ENCODE data around the gene NOS1.
"Not testable (repeated sequence)": the region's sequence is repeated elsewhere in the genome, so short reads cannot be mapped to it uniquely, and the experiment has no call there.

NOS1 gene

GRCh38 chr12:117228239-117228638 lies 133.2 kb downstream of the NOS1 start:
- in situ Hi-C loops (cut with MboI; ENCODE audit: low pct_unique_long_range_greater_than_20kb, low sequenced_read_pairs, unreplicated experiment): no loop called here
- TF ChIP-seq CTCF (IDR thresholded peaks at IDR 0.05; ENCODE audit: extremely low read depth, insufficient read depth, missing control alignments): no peak
- DNase-seq (ENCODE audit: low spot score): no peak

GRCh38 chr12:117227000-117227653 lies 134.3 kb downstream of the NOS1 start:
- DNase-seq (ENCODE audit: low spot score): no peak
- in situ Hi-C loops (cut with MboI; ENCODE audit: low pct_unique_long_range_greater_than_20kb, low sequenced_read_pairs, unreplicated experiment): no loop called here
- TF ChIP-seq CTCF (IDR thresholded peaks at IDR 0.05; ENCODE audit: extremely low read depth, insufficient read depth, missing control alignments): no peak

- in situ Hi-C loops (cut with MboI; ENCODE audit: low pct_unique_long_range_greater_than_20kb, low sequenced_read_pairs, unreplicated experiment): no loop called here
- no peak for TF ChIP-seq CTCF (IDR thresholded peaks at IDR 0.05; ENCODE audit: extremely low read depth, insufficient read depth, missing control alignments)
- no peak for DNase-seq (ENCODE audit: low spot score)
Observed at GRCh38 chr12:117226505-117226904, 134.9 kb downstream of the NOS1 start.

- TF ChIP-seq CTCF (IDR thresholded peaks at IDR 0.05; ENCODE audit: extremely low read depth, insufficient read depth, missing control alignments): no peak
- in situ Hi-C loops (cut with MboI; ENCODE audit: low pct_unique_long_range_greater_than_20kb, low sequenced_read_pairs, unreplicated experiment): no loop called here
- no peak for DNase-seq (ENCODE audit: low spot score)
Observed at GRCh38 chr12:117225179-117225578, 136.2 kb downstream of the NOS1 start.

- in situ Hi-C loops (cut with MboI; ENCODE audit: low pct_unique_long_range_greater_than_20kb, low sequenced_read_pairs, unreplicated experiment); DNase-seq (ENCODE audit: low spot score): not testable (repeated sequence)
Observed at GRCh38 chr12:117220947-117221346, 140.5 kb downstream of the NOS1 start.

GRCh38 chr12:117218149-117218548 lies 143.3 kb downstream of the NOS1 start:
- DNase-seq (ENCODE audit: low spot score): no peak
- in situ Hi-C loops (cut with MboI; ENCODE audit: low pct_unique_long_range_greater_than_20kb, low sequenced_read_pairs, unreplicated experiment): no loop called here
- TF ChIP-seq CTCF (IDR thresholded peaks at IDR 0.05; ENCODE audit: extremely low read depth, insufficient read depth, missing control alignments): no peak

- no peak for DNase-seq (ENCODE audit: low spot score)
- TF ChIP-seq CTCF (IDR thresholded peaks at IDR 0.05; ENCODE audit: extremely low read depth, insufficient read depth, missing control alignments): no peak
- in situ Hi-C loops (cut with MboI; ENCODE audit: low pct_unique_long_range_greater_than_20kb, low sequenced_read_pairs, unreplicated experiment): no loop called here
Observed at GRCh38 chr12:117216686-117217085, 144.7 kb downstream of the NOS1 start.
